ENCODE measurements around the gene PTCH2. TPM values are rescaled to one million over a fixed set of nuclear protein-coding genes. Genes with fewer than 3 reads are reported as not detected.

Gene PTCH2
- total and polyA plus RNA-seq, 2 of the 13 experiments (the other 11 are each of a cell fraction or from before 2014, with no cell fraction given), result 0.60 to 1.5 TPM

DNA sequence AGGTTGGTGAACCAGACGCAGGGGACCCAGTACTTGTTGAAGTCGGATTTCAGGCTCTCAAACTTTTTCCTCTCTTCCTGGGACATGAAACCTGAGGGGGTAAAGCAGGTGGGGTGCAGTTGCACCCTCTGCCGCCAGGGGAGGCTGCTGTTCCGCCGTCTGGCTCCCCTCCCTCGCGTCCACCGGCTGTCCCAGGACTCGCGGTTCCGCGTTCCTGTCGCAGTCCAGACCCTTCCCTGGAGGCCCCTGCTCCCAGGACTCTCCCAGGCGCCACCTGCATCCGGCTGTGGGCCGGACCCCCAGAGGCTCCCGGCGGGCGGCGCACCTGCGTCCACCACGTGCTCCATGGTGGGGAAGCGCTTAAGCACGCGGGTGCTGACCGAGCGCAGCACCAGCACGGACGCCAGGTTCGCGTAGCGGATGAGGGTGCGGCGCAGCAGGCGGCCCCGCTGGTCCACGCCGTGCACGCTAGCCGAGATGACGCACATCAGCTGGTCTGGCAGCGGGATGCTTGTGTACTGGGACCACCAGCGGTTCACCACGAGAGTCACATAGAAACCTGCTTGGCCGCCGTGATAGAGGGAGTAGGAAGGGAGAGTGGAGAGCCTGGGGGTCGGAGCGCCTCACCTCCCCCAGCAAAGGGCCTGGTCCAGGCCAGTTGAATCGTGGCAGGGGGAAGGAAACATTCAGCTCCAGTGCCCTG is 56.8 kb downstream of the PTCH2 start (continued):
- TF ChIP-seq, protein P1, sequence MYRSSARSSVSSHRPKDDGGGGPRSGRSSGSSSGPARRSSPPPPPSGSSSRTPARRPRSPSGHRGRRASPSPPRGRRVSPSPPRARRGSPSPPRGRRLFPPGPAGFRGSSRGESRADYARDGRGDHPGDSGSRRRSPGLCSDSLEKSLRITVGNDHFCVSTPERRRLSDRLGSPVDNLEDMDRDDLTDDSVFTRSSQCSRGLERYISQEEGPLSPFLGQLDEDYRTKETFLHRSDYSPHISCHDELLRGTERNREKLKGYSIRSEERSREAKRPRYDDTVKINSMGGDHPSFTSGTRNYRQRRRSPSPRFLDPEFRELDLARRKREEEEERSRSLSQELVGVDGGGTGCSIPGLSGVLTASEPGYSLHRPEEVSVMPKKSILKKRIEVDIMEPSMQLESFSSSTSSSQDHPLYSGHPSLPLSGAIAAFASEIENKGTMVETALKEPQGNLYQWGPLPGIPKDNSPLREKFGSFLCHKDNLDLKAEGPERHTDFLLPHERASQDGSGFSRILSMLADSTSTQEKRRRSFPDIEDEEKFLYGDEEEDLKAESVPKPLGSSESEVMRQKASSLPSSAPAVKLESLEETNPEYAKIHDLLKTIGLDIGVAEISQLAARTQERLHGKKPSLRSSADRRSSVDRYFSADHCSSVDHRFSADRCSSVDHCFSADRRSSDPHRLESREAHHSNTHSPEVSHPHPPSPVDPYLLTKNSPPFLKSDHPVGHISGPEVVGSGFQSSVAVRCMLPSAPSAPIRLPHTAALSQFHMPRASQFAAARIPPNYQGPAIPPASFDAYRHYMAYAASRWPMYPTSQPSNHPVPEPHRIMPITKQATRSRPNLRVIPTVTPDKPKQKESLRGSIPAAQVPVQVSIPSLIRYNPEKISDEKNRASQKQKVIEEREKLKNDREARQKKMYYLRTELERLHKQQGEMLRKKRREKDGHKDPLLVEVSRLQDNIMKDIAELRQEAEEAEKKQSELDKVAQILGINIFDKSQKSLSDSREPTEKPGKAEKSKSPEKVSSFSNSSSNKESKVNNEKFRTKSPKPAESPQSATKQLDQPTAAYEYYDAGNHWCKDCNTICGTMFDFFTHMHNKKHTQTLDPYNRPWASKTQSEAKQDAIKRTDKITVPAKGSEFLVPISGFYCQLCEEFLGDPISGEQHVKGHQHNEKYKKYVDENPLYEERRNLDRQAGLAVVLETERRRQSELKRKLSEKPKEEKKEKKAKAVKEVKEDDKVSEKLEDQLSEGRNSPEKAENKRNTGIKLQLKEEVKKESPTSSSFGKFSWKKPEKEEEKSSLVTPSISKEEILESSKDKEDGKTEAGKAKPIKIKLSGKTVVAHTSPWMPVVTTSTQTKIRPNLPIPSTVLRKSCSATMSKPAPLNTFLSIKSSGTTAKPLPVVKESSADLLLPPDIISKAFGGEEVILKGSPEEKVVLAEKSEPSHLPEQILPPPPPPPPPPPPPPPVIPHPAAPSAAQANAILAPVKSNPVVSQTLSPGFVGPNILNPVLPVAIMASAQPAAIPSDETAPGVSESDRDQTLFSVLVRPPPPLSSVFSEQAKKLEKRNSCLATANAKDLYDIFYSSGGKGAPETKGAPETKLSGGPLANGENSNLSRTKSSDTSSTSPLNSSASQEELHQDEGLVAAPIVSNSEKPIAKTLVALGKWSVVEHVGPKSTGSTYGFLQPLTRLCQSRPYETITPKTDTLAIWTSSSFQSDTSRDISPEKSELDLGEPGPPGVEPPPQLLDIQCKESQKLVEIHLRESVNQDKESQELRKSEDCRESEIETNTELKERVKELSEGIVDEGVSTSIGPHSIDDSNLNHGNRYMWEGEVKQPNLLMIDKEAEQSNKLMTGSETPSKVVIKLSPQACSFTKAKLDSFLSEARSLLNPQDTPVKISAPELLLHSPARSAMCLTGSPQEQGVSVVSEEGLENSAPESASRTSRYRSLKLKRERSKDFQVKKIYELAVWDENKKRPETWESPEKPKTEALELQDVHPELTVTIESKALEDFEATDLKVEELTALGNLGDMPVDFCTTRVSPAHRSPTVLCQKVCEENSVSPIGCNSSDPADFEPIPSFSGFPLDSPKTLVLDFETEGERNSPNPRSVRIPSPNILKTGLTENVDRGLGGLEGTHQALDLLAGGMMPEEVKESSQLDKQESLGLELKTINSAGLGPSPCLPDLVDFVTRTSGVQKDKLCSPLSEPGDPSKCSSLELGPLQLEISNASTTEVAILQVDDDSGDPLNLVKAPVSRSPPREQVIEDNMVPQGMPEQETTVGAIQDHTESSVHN (CRISPR knock-in tag; IDR thresholded peaks at IDR 0.05), result no peak
- TF ChIP-seq ZNF598 (CRISPR knock-in tag; IDR thresholded peaks at IDR 0.05; ENCODE audit: borderline replicate concordance) (peak; percentile 74; the same call in 1 of the 2 replicates), LBX2 (CRISPR knock-in tag; IDR thresholded peaks at IDR 0.05; ENCODE audit: borderline replicate concordance) (peak; percentile 85), MIER3 (CRISPR knock-in tag; IDR thresholded peaks at IDR 0.05; ENCODE audit: borderline replicate concordance) (no peak), ZFP41 (CRISPR knock-in tag; IDR thresholded peaks at IDR 0.05; ENCODE audit: borderline replicate concordance) (0 out of 2 replicates have a peak, but pooled peaks have one; percentile 49), BATF2 (CRISPR knock-in tag; IDR thresholded peaks at IDR 0.05) (no peak), ZNF256 (CRISPR knock-in tag; conservative IDR thresholded peaks at IDR 0.05) (no peak), CBX5 (CRISPR knock-in tag; IDR thresholded peaks at IDR 0.05; ENCODE audit: borderline replicate concordance) (peak; percentile 55; the same call in 1 of the 2 replicates), ZNF792 (CRISPR knock-in tag; IDR thresholded peaks at IDR 0.05) (0 out of 2 replicates have a peak, but pooled peaks have one; percentile 24), ELF1 (CRISPR knock-in tag; IDR thresholded peaks at IDR 0.05) (peak; percentile 83), AHDC1 (CRISPR knock-in tag; IDR thresholded peaks at IDR 0.05; ENCODE audit: borderline replicate concordance) (no peak)

Measured in HepG2 (cell line).